Activated CD4-positive, alpha-beta T cell treated with anti-CD3 and anti-CD28 coated beads for 24 hours (primary cell): ENCODE results near the gene PEX5L.
"Not testable (repeated sequence)": the region's sequence is repeated elsewhere in the genome, so short reads cannot be mapped to it uniquely, and the experiment has no call there.

ENCODE experiments used
- DNase-seq, 2 donors: peaks; one replicate each; pipeline ENCODE4 v3.0.0-alpha.2; 2020; ENCODE audit warnings: low read depth in 2 of 2

Gene PEX5L

GRCh38 chr3:180008318-180008717, 28.4 kb downstream of the PEX5L start:
- not testable (repeated sequence) for DNase-seq

GRCh38 chr3:180004542-180004941, 32.2 kb downstream of the PEX5L start:
- no peak for DNase-seq

- DNase-seq = no peak
Observed at GRCh38 chr3:180002006-180002405, 34.7 kb downstream of the PEX5L start.

GRCh38 chr3:180000500-180000899, 36.2 kb downstream of the PEX5L start:
- DNase-seq = no peak

- DNase-seq = no peak
Observed at GRCh38 chr3:179995406-179995805, 41.3 kb downstream of the PEX5L start.

- no peak for DNase-seq
Observed at GRCh38 chr3:179991883-179992282, 44.9 kb downstream of the PEX5L start.

GRCh38 chr3:179991104-179991503, 45.6 kb downstream of the PEX5L start:
- no peak for DNase-seq

- DNase-seq = no peak
Observed at GRCh38 chr3:179981646-179982045, 55.1 kb downstream of the PEX5L start.

- DNase-seq = no peak
Observed at GRCh38 chr3:179977356-179977755, 59.4 kb downstream of the PEX5L start.

GRCh38 chr3:179973931-179974361, 62.8 kb downstream of the PEX5L start:
- DNase-seq = no peak

GRCh38 chr3:179972881-179973423, 63.8 kb downstream of the PEX5L start:
- no peak for DNase-seq

- no peak for DNase-seq
Observed at GRCh38 chr3:179971280-179971679, 65.5 kb downstream of the PEX5L start.

- no peak for DNase-seq
Observed at GRCh38 chr3:179970746-179971145, 66.0 kb downstream of the PEX5L start.

- no peak for DNase-seq
Observed at GRCh38 chr3:179969525-179969924, 67.2 kb downstream of the PEX5L start.

- no peak for DNase-seq
Observed at GRCh38 chr3:179967622-179968021, 69.1 kb downstream of the PEX5L start.

- no peak for DNase-seq
Observed at GRCh38 chr3:179964890-179965289, 71.8 kb downstream of the PEX5L start.

- DNase-seq = no peak
Observed at GRCh38 chr3:179962629-179963387, 73.9 kb downstream of the PEX5L start.

- DNase-seq = no peak
Observed at GRCh38 chr3:179961703-179962078, 75.0 kb downstream of the PEX5L start.

- no peak for DNase-seq
Observed at GRCh38 chr3:179961071-179961702, 75.5 kb downstream of the PEX5L start.

- no peak for DNase-seq
Observed at GRCh38 chr3:179958759-179959158, 78.0 kb downstream of the PEX5L start.

GRCh38 chr3:179958143-179958542, 78.6 kb downstream of the PEX5L start:
- no peak for DNase-seq

GRCh38 chr3:179957264-179957845, 79.4 kb downstream of the PEX5L start:
- DNase-seq = no peak

- no peak for DNase-seq
Observed at GRCh38 chr3:179956416-179956830, 80.3 kb downstream of the PEX5L start.
